ENCODE data around the gene TGM2. TPM values are rescaled to one million over a fixed set of nuclear protein-coding genes. Genes with fewer than 3 reads are reported as not detected.

Gene TGM2
- total and polyA plus RNA-seq, 2 donors (not counting 3 experiments of a cell fraction or from before 2014, with no cell fraction given) = 861 to 868 TPM

DNA sequence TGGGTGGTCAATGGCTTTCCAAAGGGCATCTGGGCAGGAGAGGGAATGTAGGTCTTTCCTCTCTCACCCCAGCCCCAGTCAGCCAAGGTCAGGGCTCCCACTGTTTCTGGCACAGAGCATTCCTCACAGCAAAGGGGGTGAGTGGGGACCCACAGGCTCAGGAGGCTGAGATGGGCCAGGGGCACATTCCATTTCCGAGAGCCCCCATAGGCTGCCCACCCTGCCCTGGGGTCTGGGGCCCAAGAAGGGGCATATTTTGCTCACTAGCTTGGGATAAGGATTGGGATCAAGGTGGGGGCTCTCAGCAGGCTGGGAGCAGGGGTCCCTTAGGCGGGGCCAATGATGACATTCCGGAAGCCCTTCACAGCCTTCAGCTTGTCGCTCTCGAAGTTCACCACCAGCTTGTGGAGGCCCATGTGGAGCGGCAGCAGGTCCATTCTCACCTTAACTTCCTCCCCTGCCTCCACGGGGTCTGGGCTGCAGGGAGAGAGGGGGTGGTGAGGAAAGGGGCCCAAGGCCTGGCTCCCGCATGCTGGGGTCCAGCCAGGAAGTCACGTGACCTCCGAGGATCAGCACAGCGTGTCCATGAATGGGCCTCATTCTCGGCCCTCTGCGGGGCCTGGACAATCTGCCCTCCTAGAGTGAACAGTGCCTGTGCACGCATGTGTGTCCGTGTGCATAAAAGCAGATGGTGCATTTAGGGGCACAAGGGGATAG lies 35.0 kb downstream of the TGM2 start:
- FAIRE-seq = no peak
- no peak overlapping the region for H3K4me2 ChIP-seq (ENCODE audit: insufficient read depth, low read length)

More for the DNA sequence above, 35.0 kb downstream of the TGM2 start:
- no peaks in the 10 kb centered on the region for H4K20me1 ChIP-seq (replicated peaks; ENCODE audit: control insufficient read depth, extremely low read depth, insufficient read depth, low read length)
- CTCF ChIA-PET = interaction anchor here (1.2 to 8.4 kb wide), 3 partner anchors 17 to 72 kb away, joined by 5 to 104 read pairs (median 5); no protein-coding TSS in a partner anchor
- peaks cover 59% of the 10 kb centered on the region for H3K4me1 ChIP-seq (ENCODE audit: control insufficient read depth, extremely low read depth, insufficient read depth, low read length)
- H3K27me3 ChIP-seq (ENCODE audit: control insufficient read depth in 2 of 2, insufficient read depth in 2 of 2, low read length in 2 of 2) = no peaks in the 10 kb centered on the region
- no TSS peak for BruUV-seq (replicated peaks)
- POLR2A ChIA-PET = no interaction called here
- no peak for TF ChIP-seq EZH2 (IDR thresholded peaks at IDR 0.05; ENCODE audit: borderline replicate concordance, low read depth, low read length, severe bottlenecking)
- TF ChIP-seq GATA2 (IDR thresholded peaks at IDR 0.05; ENCODE audit: insufficient read depth, insufficient read length, low read depth, low read length) = no peak
- no peak for TF ChIP-seq MYC (IDR thresholded peaks at IDR 0.05; ENCODE audit: low read depth, low read length)
- peak; percentile 51 for TF ChIP-seq POLR2AphosphoS5 (IDR thresholded peaks at IDR 0.05; ENCODE audit: insufficient read depth, low read depth, low read length)
- TF ChIP-seq, protein P1, sequence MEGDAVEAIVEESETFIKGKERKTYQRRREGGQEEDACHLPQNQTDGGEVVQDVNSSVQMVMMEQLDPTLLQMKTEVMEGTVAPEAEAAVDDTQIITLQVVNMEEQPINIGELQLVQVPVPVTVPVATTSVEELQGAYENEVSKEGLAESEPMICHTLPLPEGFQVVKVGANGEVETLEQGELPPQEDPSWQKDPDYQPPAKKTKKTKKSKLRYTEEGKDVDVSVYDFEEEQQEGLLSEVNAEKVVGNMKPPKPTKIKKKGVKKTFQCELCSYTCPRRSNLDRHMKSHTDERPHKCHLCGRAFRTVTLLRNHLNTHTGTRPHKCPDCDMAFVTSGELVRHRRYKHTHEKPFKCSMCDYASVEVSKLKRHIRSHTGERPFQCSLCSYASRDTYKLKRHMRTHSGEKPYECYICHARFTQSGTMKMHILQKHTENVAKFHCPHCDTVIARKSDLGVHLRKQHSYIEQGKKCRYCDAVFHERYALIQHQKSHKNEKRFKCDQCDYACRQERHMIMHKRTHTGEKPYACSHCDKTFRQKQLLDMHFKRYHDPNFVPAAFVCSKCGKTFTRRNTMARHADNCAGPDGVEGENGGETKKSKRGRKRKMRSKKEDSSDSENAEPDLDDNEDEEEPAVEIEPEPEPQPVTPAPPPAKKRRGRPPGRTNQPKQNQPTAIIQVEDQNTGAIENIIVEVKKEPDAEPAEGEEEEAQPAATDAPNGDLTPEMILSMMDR (IDR thresholded peaks at IDR 0.05; ENCODE audit: extremely low read depth in 1 of 2, insufficient read depth in 1 of 2, low read depth in 1 of 2, low read length in 2 of 2) = no peak
- no peak for TF ChIP-seq FOS (IDR thresholded peaks at IDR 0.05; ENCODE audit: borderline replicate concordance, insufficient read depth, low read length)
- TF ChIP-seq POLR2A (IDR thresholded peaks at IDR 0.05; ENCODE audit: low read depth, low read length) = peak; percentile 19
- no peak for TF ChIP-seq JUN (IDR thresholded peaks at IDR 0.05; ENCODE audit: borderline replicate concordance, insufficient read depth, insufficient read length, low read depth)
- TF ChIP-seq, protein P2, sequence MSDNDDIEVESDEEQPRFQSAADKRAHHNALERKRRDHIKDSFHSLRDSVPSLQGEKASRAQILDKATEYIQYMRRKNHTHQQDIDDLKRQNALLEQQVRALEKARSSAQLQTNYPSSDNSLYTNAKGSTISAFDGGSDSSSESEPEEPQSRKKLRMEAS (IDR thresholded peaks at IDR 0.05; ENCODE audit: insufficient read depth, insufficient read length) = no peak
- dilution Hi-C loops (cut with MboI; ENCODE audit: extremely low pct_ligation_motif_present, low sequenced_read_pairs) (no loop called here), intact Hi-C loops (cut with micrococcal nuclease) (no loop called here)
- no peaks in the 10 kb centered on the region for H3K9me1 ChIP-seq (replicated peaks; ENCODE audit: control insufficient read depth, extremely low read depth, insufficient read depth, low read length)
- H3K27ac ChIP-seq (ENCODE audit: insufficient read depth, low read depth, low read length) = no peak overlapping the region
- peaks cover 23 to 41% of the 10 kb centered on the region in 2 experiments for H3K36me3 ChIP-seq (ENCODE audit: control insufficient read depth in 2 of 2, extremely low read depth in 1 of 2, insufficient read depth in 2 of 2, low read length in 2 of 2)
- H3K9me3 ChIP-seq (replicated peaks; ENCODE audit: control insufficient read depth, insufficient read depth, low read length) = no peaks in the 10 kb centered on the region
- no peak overlapping the region for H3K4me3 ChIP-seq (replicated peaks in 1 of 3; ENCODE audit: insufficient read depth in 1 of 3, low read depth in 1 of 3, low read length in 3 of 3)
- no peaks in the 10 kb centered on the region for H3K79me2 ChIP-seq (ENCODE audit: control insufficient read depth, insufficient read depth, low read length)
- no peak overlapping the region for H2AFZ ChIP-seq (ENCODE audit: low read depth, low read length)
- no peak overlapping the region for H3K9ac ChIP-seq (replicated peaks; ENCODE audit: extremely low read depth, insufficient read depth, low read length)
- no peak for DNase-seq (ENCODE audit: low read depth, low spot score)
